Choroid plexus epithelial cell (primary cell): Measurements from ENCODE around the gene DLX5.

Experiments
- DNase-seq: peaks from one replicate; pipeline ENCODE4 v3.0.0-alpha.2; 2010; ENCODE audit warnings: low read depth
- H3K4me3 ChIP-seq: 2 replicates; pipeline ENCODE4 v1.5.1; 2011; ENCODE audit warnings: low read depth, mild to moderate bottlenecking, control low read depth, low read length, moderate library complexity
- TF ChIP-seq, protein P1 (sequence below): conservative IDR thresholded peaks from 2 replicates; pipeline ENCODE4 v1.5.1; 2011; ENCODE audit warnings: low read depth, mild to moderate bottlenecking, control low read depth, inconsistent platforms, low read length, moderate library complexity

DLX5 gene

DNA sequence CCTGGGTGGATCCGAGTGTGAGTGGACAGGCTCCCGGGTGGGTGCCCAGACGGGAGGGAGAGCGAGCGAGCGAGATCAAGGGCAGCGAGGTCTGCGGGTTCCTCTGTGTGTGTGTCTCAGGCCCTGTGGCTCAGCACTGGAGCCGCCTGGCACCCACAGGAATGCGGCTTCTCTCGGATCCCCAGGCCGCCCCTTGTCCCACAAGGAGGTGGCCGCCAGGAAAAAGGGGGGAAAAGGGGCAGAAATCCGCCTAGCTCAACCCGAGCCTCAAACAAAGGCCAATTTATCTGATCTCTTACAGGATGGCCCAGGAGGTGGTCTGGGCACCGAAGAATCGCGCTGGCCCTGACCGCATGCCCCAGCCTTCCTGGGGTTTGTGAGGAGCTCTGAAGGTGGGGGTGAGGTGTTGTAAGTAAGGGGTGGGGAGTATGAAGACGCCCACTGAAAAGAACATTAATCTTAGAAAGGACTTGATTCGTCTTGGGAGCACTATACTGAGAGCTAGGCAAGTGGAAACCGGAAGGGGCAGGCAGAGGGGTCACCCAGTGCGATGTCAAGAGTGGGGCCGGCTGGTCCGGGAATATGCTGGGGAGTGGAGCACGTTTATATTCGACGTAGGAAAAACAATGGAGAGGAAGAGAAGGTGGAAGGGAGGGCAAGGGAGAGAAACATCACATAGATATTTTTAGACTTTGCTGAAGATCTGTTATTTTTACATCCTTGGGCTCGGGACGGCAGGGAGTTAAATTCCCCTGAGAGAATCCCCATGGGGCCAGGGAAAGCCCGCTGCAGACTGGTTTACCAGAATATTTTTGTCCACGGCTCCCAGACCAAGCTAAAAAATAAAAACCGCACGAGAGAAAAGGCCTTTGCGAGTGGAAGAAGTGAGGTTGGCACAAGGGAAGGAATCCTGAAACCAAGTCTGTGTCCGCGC lies 7.2 kb downstream of the DLX5 start:
- no peak overlapping the region for H3K4me3 ChIP-seq
- no peak for DNase-seq
- TF ChIP-seq, protein P1, sequence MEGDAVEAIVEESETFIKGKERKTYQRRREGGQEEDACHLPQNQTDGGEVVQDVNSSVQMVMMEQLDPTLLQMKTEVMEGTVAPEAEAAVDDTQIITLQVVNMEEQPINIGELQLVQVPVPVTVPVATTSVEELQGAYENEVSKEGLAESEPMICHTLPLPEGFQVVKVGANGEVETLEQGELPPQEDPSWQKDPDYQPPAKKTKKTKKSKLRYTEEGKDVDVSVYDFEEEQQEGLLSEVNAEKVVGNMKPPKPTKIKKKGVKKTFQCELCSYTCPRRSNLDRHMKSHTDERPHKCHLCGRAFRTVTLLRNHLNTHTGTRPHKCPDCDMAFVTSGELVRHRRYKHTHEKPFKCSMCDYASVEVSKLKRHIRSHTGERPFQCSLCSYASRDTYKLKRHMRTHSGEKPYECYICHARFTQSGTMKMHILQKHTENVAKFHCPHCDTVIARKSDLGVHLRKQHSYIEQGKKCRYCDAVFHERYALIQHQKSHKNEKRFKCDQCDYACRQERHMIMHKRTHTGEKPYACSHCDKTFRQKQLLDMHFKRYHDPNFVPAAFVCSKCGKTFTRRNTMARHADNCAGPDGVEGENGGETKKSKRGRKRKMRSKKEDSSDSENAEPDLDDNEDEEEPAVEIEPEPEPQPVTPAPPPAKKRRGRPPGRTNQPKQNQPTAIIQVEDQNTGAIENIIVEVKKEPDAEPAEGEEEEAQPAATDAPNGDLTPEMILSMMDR: no peak

DNA sequence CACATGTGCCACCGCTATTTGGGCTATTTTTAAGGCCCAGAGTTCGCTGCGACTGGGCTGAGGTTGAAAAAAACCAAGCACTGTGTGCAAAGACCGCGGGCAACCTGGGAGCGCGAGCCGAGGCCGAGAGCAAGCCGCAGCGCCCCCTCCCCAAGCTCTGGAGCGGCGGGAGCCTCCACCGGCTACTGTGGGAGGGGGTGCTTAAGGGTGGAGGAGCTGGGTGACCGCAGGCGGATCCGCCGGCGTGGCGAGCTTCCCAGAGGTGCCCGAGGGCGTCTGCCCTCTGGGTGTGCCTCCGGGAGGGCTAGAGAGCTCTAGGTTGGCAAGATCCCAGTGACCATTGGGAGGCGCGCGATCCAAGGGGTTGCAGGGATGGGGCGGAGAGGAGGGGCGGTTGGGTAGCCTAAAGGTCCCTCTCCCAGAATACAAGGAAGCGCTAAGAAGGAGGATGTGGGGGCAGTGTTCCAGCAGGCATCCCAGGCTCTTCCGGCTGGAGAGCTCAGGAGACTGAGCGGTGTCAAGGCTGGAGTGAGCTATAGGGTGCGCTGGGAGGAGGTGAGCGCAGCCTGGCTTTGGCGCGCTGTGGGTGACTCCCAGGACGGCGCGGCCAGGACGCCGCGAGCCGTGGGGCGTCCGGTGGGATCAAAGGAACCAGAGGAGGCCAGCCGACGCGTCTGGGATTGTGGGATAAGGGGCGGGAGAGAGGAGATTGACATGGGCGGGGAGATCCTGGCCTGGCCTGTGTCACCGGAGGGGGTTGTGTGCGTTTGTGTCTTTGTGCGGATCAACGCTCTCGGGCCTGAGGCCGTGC lies 8.0 kb downstream of the DLX5 start:
- TF ChIP-seq, protein P1: no peak
- no peak for DNase-seq
- H3K4me3 ChIP-seq: no peak overlapping the region

DNA sequence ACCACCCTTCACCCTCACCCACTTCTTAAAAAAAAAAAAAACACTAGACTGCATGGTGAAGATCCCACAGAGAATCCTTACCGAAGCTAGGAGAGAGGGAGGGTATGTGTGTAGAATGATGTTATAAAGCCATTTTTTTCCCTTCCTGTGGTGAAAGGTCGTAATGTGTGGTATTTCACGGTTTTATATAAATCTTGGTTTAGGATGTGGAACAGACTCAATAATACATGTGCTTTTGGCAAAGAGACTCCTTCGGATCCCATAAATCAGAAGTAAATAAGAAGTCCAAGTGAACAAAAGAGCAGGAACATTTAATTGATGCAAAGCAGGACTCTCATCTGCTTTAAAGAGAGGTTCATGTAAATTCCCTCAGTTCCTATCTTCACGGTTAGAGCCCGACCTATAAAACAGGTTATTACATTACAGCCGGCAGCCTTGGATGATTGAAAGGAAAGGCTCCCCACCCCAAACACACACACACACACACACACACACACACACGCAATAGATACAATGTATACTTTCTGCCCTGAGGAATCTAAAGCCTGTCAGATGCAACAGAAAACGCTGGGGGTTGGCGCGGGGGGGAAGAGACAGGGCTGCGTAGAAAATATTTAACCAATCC lies 8.8 kb downstream of the DLX5 start:
- no peak for DNase-seq
- no peak overlapping the region for H3K4me3 ChIP-seq
- TF ChIP-seq, protein P1: no peak

DNA sequence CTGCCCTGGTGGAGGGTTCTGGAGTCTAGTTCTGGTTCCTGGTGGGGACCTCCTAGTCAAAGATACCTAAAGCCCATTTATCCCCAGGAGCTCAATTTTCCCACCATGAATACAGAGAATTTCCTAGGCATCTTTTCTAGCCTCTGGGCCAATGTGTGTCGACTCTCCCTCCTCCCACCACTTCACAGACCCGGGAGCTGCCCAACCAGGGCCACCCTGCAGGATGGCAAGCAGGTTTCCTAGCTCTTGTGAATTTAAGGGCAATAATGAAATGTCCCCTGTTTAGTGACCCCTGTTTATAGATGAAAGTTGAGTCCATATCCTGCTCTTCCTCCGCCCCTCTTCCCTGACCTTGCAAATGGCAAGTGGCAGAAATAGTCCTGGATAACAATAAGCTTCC lies 9.4 kb downstream of the DLX5 start:
- TF ChIP-seq, protein P1: no peak
- no peak for DNase-seq

DNA sequence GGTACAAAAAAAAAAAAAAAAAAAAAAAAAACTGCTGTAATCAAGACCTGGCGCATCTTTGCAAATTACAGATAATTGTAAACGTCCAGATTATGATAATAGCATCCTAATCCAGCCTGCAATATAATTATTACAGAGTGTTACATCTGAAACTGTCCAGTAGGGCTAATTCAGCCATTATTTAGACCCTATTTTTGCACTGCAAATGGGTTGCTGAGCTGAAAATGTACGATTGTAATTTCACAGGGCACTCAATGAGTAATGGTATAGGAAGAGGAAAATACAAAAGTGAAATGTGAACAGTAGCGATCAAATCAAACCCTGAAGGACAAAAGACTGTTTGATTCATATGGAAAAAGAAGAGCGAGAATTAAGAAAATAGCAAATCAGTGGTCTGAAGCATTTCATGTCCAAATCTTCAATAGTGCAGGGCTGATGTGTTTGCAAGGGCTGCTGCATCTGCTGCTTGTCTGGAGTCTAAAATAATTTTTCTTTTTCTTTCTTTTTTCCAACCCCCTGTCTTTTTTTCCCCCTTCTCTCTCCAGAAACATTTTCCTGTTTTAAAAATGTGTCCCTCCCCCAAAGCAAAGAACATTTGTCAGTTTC lies 10.4 kb downstream of the DLX5 start:
- DNase-seq: no peak
- no peak overlapping the region for H3K4me3 ChIP-seq
- TF ChIP-seq, protein P1: no peak

More for the DNA sequence above, 9.4 kb downstream of the DLX5 start:
- H3K4me3 ChIP-seq: no peak overlapping the region

DNA sequence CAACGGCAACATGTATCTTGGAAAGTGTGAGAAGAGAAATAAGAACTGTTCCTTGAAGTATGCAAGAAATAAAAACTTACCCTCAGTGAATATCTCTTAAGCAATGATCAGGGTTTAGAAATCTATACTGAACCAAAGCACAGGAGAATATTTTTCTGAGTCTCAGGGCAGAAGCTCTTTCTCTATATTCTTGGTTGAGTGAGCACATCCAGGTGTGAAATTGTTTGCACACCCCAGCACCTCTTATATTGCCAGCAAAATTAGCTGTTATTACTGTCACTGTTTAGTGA lies 10.8 kb downstream of the DLX5 start:
- no peak for DNase-seq
- TF ChIP-seq, protein P1: no peak
- no peak overlapping the region for H3K4me3 ChIP-seq
